Activated gamma-delta T cell treated with anti-CD3 and anti-CD28 coated beads, Interleukin-2, amount 50 U/mL, for 16 hours (primary cell): ENCODE data around the gene NFATC1.

Experiments
- DNase-seq: peaks from one replicate; pipeline ENCODE4 v3.0.0-alpha.2; 2020; ENCODE audit warnings: low read depth

Gene NFATC1

GRCh38 chr18:79554945-79555645 is 159.4 kb downstream of the NFATC1 start:
- no peak for DNase-seq

- DNase-seq: no peak
These were observed 160.2 kb downstream of the NFATC1 start for GRCh38 chr18:79555885-79556284.

DNA sequence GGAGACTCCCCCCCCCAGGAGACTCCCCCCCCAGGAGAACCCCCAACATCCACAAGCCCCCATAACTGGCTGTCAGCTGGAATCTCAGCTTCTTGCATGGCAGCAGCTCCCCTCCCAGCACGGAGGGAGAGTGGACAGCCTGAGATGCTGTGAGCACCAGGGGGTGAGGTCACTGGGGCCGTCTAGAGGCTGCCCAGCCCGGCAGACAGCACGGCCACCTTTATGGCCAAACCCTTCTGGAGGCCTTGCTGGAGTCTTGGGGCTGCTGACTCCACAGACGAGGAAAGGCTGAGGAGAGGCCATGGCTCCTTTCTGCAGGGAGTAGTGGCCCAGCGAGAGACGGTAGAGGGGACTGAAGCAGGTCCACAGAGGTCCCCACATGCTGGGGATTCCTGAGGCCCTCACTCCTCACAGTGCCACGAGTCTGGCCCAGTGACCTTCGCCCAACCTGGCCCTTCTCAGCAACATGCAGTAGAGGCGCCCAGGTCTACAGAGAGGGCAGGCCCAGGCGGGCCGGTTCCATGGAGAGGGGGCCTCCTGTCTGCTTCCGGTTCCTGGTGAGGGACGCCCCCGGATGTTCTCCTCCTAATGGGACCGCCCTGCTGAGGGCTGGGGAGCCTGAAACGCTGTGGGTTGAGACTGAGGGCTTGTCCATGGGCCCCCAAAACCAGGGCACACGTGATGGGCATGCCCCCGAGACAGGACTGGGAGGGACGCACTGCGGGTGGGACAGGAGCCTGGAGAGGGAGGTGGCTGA is 161.3 kb downstream of the NFATC1 start:
- no peak for DNase-seq

GRCh38 chr18:79558196-79558932 is 162.6 kb downstream of the NFATC1 start:
- DNase-seq: no peak

GRCh38 chr18:79558933-79559416 is 163.2 kb downstream of the NFATC1 start:
- DNase-seq: no peak

GRCh38 chr18:79559436-79559835 is 163.7 kb downstream of the NFATC1 start:
- DNase-seq: no peak

- DNase-seq: no peak
These were observed 164.5 kb downstream of the NFATC1 start for GRCh38 chr18:79560042-79560860.

DNA sequence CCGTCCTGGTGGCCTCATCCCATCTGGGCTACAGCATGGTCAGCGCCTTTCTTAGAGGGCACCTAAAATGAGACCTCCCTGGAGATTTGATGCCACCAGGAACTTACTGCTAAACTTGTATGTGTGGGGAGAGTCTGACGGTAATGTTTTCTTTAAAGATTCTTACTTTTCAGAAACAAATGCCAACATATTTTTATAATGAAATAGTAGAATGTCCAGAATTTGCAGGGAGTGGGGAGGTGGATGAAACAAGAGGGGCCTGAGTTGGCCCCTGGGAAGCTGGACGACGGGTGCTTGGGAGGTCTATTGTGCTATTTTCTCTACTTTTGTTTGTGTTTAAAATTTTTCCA is 165.1 kb downstream of the NFATC1 start:
- no peak for DNase-seq

DNA sequence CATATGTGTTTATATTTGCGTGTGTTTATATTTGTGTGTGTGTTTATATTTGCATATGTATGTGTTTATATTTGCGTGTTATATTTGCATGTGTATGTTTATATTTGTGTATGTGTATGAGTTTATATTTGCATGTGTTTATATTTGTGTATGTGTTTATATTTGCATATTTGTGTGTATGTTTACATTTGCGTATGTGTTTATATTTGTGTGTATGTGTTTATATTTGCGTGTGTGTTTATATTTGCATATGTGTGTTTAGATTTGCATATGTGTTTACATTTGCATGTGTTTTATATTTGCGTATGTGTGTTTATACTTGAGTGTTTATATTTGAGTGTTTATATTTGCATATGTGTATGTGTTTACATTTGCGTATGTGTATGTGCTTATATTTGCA is 168.2 kb downstream of the NFATC1 start:
- DNase-seq: no peak

GRCh38 chr18:79564441-79564840 is 168.7 kb downstream of the NFATC1 start:
- no peak for DNase-seq

GRCh38 chr18:79566771-79567431 is 171.2 kb downstream of the NFATC1 start:
- no peak for DNase-seq

DNA sequence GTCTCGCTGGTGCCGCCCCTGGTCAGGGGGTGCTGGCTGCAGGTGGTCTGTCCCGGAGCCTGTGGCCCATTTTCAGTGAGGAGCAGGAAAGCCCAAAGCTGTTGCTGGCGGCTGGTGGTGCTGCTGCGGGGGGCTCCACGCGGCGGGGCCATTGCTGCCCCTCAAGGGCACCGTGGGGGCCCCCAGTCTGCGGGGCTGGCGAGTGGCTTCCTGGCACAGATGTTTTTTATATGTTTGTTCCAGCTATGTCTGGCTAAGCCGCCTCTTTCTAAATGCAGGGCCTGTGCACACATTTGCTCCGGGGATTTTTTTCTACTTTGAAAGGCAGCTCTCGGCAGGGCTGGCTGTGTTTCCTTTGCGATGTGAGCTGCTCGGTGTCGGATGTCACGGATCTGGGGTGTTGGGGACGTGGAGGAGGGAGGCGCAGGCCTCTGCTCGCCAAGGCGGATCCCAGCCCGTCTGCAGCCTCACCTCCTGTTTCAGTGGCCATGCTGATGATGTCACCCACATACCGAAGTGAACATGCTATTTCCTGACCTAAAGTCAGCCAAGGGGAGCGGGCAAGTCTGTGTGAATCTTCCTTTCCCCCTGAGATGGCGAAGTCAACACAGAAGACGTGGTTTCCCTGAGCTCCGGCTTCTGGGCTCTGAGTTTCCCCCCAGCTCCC is 171.9 kb downstream of the NFATC1 start:
- DNase-seq: no peak

- no peak for DNase-seq
These were observed 172.9 kb downstream of the NFATC1 start for GRCh38 chr18:79568543-79569205.

DNA sequence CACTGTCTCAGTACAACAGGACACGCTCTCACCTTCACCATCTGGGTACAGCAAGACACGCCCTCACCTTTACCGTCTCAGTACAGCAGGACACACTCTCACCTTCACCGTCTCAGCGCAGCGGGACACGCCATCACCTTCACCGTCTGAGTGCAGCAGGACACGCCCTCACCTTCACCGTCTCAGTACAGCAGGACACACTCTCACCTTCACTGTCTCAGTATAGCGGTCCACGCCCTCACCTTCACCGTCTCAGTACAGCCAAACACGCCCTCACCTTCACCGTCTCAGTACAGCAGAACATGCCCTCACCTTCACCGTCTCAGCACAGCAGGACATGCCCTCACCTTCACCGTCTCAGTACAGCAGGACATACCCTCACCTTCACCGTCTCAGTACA is 174.0 kb downstream of the NFATC1 start:
- no peak for DNase-seq

DNA sequence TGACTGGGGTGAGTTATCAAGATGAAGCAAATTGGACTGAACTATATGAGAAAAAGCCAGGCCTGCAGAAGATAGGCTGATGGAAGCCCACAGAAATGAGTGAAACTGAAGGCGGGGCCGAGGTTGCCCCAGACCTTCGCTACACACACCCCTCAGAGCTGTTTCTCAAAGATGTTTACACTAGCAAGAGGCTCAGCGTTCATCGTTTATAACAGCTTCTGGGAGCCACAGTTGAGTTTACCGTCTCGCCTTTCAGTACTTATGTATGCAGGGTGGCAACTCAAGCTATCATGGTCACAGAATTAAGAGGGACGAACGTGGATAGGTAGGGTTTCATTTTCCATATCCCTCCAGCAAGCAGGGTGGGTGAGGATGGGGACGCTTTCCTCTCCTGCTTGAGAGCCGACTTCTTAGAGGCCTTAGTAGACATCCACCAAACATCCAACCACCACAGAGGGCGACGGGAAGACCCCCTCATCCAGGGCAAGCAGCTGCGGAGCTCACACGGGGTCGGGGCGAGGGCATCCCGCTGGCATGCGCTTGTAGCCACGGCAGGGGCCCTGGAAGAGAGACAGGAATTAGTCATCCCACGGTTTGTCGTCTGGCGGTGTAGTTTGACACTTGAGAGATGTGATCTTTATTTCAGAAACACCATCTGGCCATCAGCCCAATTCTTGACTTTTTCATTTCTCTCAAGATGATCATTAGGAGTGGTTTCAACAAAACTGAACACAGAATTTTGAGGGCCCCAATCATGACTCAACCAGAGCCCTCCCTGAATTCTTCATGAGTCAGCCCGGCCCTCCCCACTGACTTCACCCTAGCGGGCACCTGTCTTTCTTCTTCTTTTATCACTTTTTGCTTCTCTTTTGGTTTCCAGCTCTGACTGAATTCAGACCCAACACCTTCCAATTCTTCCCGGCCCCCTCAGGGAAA is 174.8 kb downstream of the NFATC1 start:
- no peak for DNase-seq

- no peak for DNase-seq
These were observed 175.7 kb downstream of the NFATC1 start for GRCh38 chr18:79571211-79572092.

- DNase-seq: no peak
These were observed 176.5 kb downstream of the NFATC1 start for GRCh38 chr18:79572093-79572780.
